GM21786 (cell line): Measurements from ENCODE around the gene SCD5.

Source experiments
- ATAC-seq: cut with Tn5 transposase; IDR thresholded peaks from one replicate; pipeline ENCODE4 v1.9.1; 2021; ENCODE audit not compliant: unreplicated experiment

The SCD5 gene

GRCh38 chr4:82739287-82740190, 59.1 kb downstream of the SCD5 start:
- ATAC-seq, result peak; percentile 98

- ATAC-seq, result no peak
Measured at GRCh38 chr4:82737354-82737753, 61.2 kb downstream of the SCD5 start.

DNA sequence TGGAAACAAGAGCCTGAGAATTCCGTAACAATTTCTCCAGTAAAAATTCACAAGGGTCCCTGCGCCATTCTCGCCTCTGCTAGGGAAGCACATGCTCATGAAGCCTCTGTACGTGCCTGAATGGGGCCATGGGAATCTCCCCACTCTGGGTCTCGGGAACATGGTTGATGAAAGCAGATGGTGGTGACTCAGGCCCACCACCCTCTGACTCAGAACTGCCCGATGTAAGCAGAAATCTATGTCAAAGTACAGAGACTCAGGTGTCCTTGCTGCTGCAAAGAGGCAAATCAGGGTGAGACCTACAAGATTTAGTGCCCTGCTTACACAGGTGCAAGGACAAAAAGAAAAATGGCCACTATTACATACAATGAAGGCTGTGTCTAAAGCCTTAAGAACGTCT, 65.0 kb downstream of the SCD5 start:
- ATAC-seq, result no peak

GRCh38 chr4:82728301-82728700, 70.3 kb downstream of the SCD5 start:
- no peak for ATAC-seq

- no peak for ATAC-seq
Measured at GRCh38 chr4:82726596-82726995, 72.0 kb downstream of the SCD5 start.

DNA sequence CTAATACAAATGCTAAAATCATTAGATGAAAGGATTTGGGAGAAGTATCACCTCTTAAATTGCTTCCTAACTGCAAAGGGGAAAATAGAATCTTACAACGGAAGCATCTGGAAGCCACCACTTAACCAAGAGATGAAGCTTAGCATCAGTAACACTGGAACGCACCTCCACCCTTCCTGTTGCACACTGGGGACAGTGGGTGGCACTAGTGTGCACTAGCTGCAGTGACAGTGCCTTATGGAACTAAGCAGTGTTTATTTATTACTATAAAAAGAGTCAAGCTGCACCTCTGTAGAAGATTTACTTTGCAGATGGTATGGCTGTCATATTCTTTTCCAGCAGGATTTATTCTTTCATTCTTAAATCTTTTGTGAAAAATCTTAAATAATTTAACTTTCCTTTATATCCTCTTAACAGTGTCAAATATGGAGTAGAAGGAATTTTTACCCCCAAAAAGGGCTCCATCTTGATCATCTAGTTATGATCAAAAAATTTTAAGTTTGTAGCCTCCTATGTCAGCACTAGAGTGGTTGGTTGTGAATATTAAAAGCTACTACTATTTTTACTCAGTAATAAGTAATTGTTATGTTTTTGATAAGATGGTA, 76.7 kb downstream of the SCD5 start:
- no peak for ATAC-seq

DNA sequence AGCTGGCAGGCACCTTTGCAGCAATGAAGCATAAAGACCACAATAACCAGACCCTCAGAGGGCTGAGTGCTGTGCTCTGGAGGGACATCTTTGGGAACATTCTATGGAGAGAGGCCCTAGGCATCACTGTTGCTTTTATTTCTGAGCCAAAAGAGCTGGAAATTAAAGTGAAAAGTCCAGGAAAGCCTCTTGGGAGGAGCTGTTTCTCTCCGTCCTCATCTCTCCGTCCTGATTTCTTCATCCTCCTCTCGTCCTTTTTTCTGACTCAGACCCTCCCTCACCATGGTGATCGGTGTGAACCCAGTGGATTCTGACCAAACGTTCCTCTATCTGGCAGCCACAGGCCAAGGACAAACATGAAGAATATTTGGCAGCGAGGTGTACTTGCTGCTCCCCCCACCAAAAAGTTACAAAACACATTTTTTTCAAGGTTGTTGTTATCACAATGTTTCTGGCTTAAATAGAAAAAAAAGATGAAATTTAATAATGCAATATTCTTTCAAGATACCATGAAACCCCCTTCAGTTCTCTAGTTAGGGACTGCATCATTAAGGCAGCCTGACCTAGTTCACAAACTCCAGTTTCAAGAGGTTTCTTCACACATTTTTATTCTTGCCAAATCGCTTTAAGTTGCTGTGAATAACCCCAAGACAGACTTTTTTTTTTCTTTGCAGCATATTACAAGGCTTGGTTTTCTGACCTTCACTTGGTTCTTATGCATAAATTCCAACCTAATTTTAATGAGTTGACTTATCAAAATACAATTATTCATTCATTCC, 80.2 kb downstream of the SCD5 start:
- ATAC-seq, result no peak

GRCh38 chr4:82715731-82716617, 82.6 kb downstream of the SCD5 start:
- no peak for ATAC-seq

GRCh38 chr4:82713856-82714255, 84.7 kb downstream of the SCD5 start:
- no peak for ATAC-seq

DNA sequence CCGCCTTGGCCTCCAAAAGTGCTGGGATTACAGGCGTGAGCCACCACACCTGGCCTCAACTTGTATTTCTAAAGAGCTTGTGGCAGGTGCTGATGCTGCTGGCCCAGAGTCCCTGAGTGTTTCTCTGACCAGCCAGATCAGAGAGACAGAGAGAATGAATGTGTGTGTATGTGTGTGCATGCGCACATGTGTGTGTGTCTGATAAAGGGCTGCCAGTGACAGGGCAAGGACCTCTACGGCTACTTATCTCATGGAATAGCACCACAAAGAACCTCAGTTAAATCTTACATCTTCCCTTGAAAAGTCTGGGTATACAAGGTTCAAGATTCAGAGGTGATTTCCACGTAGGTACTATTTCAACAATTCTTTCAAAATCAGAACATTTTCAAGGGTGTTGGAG, 86.0 kb downstream of the SCD5 start:
- no peak for ATAC-seq

- ATAC-seq, result no peak
Measured at GRCh38 chr4:82711158-82711785, 87.3 kb downstream of the SCD5 start.

DNA sequence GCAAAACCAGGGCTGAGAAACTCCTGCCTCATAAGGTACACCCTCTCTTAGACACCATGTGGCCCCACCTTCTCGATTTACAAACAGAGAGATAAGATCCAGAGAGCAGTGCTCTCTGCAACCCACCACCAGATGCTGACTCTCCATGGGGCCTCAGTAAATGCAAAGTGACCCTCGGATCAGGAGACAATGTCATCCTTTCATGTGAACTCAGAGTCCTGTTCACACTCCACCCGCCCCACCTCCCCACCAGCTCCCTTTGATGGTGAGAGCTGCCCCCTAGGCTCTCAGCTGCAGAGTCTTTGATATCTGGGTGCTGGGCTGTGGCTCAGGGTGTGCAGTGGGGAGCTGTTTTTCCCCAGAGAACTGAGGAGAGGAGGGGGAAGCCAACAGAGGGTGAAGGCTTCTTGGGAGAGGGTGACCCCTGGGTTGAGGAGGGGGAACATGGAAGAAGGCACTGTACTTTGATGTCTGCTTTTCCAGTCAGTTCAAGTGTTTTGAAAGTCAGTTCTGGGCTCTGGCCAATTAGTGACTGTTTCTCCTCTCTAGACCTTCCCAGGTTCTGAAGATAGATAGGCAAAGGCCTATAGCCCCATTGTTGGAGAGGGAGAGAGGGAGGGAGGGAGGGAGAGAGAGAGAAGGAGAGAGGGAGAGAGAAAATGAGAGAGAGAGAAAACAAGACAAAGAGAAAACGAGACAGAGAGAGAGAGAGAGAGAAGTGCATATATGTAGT, 88.2 kb downstream of the SCD5 start:
- ATAC-seq, result no peak

DNA sequence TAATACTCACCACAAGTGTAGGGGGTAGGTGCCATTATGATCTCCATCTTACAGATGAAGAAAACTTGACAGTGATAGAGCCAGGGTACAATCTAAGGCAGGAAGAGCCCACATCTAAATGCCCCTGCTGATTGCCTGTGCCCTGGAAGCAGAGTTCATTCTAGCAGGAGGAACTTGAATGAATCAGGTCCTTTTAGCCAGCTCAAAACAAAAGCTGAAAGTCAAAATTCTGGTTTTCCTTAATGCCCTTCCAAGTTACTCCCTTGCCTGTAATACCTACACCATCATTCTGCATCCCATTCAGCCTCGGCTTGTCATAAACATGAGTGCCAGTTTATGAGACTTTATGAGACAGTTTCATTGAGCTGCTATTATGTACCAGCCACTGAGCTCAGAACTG, 89.6 kb downstream of the SCD5 start:
- ATAC-seq, result no peak

- no peak for ATAC-seq
Measured at GRCh38 chr4:82706349-82707000, 92.1 kb downstream of the SCD5 start.

DNA sequence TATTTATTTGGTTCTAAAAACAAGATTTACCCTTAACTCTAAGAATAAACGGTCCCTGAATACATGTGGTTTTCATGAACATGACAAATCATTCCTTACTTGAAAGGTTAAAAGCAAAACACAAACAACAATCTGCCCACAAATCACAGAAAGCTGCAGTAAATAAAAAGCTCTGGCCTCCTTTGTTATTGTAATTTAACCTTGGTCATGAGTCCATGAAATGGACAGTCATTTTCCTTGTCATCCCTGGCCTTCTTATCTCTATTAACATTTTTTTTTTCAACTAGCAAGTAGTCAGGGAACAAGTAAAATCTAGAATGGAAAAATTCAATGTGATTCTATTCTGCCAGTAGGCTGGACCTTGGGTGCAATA, 92.7 kb downstream of the SCD5 start:
- no peak for ATAC-seq

GRCh38 chr4:82705169-82705927, 93.2 kb downstream of the SCD5 start:
- no peak for ATAC-seq

GRCh38 chr4:82704156-82704555, 94.4 kb downstream of the SCD5 start:
- no peak for ATAC-seq

DNA sequence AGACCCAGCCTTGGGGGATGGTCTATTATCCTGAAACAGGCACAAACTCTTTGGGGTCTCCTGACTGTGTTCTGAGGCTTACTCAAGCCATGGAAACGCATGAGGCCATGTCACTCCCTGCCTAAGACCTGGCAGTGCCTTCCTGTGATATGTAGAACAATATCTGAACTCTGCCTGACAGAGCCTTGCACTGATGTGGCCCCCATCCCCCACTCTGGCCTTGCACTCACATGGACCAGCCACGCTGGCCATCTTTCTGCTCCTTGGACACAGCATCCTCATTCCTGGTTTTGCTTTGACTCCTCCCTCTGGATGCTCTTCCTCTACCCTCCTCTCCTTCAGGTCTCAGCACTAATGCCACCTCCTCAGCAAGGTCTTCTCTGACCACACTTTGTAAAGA, 100.2 kb downstream of the SCD5 start:
- ATAC-seq, result no peak
